T-cell (primary cell): ENCODE data around the gene SIK2. TPM values are rescaled to one million over a fixed set of nuclear protein-coding genes. Genes with fewer than 3 reads are reported as not detected.

Source experiments
- ATAC-seq, 4 experiments: fragments of 200-7000 bp in 3 of 4; fragments of 150-1000 bp in 1 of 4; cut with Tn5 transposase; replicated peaks in 1 of 4; 1 replicate in 3 of 4; 2 replicates in 1 of 4; pipeline ENCODE4 v1.10.0; 2021; ENCODE audit warnings: moderate library complexity in 3 of 4, mild to moderate bottlenecking in 2 of 4, moderate number of reproducible peaks in 1 of 4
- CTCF ChIA-PET, 2 donors: fragments of 300-600 bp; sonication (Branson Sonifier 250); formaldehyde crosslinking; loops; one replicate each; lab custom pipeline; 2022; ENCODE audit warnings: antibody characterized with exemption in 2 of 2; lab: Charles Lee
- POLR2A ChIA-PET, 2 donors: fragments of 300-600 bp; sonication (Branson Sonifier 250); formaldehyde crosslinking; loops; one replicate each; lab custom pipeline; 2022; ENCODE audit warnings: antibody characterized with exemption in 2 of 2; lab: Charles Lee
- DNase-seq, 35 experiments: peaks; one replicate each; pipeline versions ENCODE4 v3.0.0 to v3.0.0-alpha.2; 2013 to 2023
- H3K27ac ChIP-seq: one replicate; pipeline ENCODE4 v1.5.1; 2013; ENCODE audit warnings: low read length
- H3K27me3 ChIP-seq, 2 experiments: replicated peaks in 1 of 2; 1 replicate in 1 of 2; 2 replicates in 1 of 2; pipeline versions ENCODE4 v1.6.1 to v1.7.0; 2013; ENCODE audit warnings: low read length in 1 of 2, mixed read lengths in 1 of 2; ENCODE audit not compliant: control insufficient read depth in 2 of 2, insufficient read depth in 2 of 2; ENCODE audit errors: extremely low read depth in 1 of 2
- H3K36me3 ChIP-seq, 2 donors: 1 replicate in 1 of 2; 2 replicates in 1 of 2; pipeline versions ENCODE4 v1.6.1 to v1.7.0; 2013; ENCODE audit warnings: low read length in 1 of 2; ENCODE audit not compliant: control insufficient read depth in 2 of 2, insufficient read depth in 1 of 2; ENCODE audit errors: extremely low read depth in 1 of 2
- H3K4me1 ChIP-seq, 2 experiments: 1 replicate in 1 of 2; 2 replicates in 1 of 2; pipeline versions ENCODE4 v1.6.1 to v1.7.0; 2013; ENCODE audit warnings: low read length in 2 of 2, mixed read lengths in 1 of 2; ENCODE audit not compliant: insufficient read depth in 2 of 2, control insufficient read depth in 1 of 2; ENCODE audit errors: extremely low read depth in 1 of 2
- H3K4me3 ChIP-seq, 2 donors: 1 replicate in 1 of 2; 2 replicates in 1 of 2; pipeline versions ENCODE4 v1.5.1 to v1.7.0; 2013; ENCODE audit warnings: mild to moderate bottlenecking in 2 of 2, low read length in 1 of 2, moderate library complexity in 1 of 2; ENCODE audit not compliant: control insufficient read depth in 1 of 2; ENCODE audit errors: extremely low read depth in 1 of 2
- H3K9me3 ChIP-seq: 2 replicates; pipeline ENCODE4 v1.7.0; 2013
- H3K27ac Mint-ChIP-seq, 2 donors: one replicate each; pipeline ENCODE4 v1.8.0; 2020 to 2021; ENCODE audit warnings: mild to moderate bottlenecking in 2 of 2, mixed read lengths in 2 of 2
- H3K27me3 Mint-ChIP-seq, 2 donors: one replicate each; pipeline ENCODE4 v1.8.0; 2021 to 2022; ENCODE audit warnings: mixed read lengths in 2 of 2
- H3K36me3 Mint-ChIP-seq: one replicate; pipeline ENCODE4 v1.8.0; 2021; ENCODE audit warnings: mixed read lengths
- H3K4me1 Mint-ChIP-seq, 3 donors: one replicate each; pipeline ENCODE4 v1.8.0; 2020 to 2022; ENCODE audit warnings: mixed read lengths in 3 of 3, mild to moderate bottlenecking in 1 of 3
- H3K4me3 Mint-ChIP-seq, 3 donors: one replicate each; pipeline ENCODE4 v1.8.0; 2020 to 2022; ENCODE audit warnings: mild to moderate bottlenecking in 3 of 3, mixed read lengths in 3 of 3, moderate library complexity in 3 of 3
- H3K9me3 Mint-ChIP-seq, 3 donors: one replicate each; pipeline ENCODE4 v1.8.0; 2020 to 2022; ENCODE audit warnings: mixed read lengths in 3 of 3
- WGBS: methylation state at CpG from one replicate; pipeline ENCODE4 v1.1.5; 2013; ENCODE audit warnings: missing lambda C conversion rate; ENCODE audit not compliant: insufficient coverage; 5-methylcytosine and 5-hydroxymethylcytosine counted together
- total RNA-seq, 35 experiments: library from RNA in 6 of 35; stranded (reverse) in 6 of 35; fragments of 120-200 nt in 1 of 35; gene quantifications; one replicate each; pipeline versions ENCODE4 v1.2.1 to v1.2.4 and lab custom pipeline; 2013 to 2026

Gene SIK2
- total RNA-seq, 5 donors from 2014 or later (not counting 1 experiment from before 2014, with no cell fraction given): 6.0 to 11.4 (median 9.1) TPM

DNA sequence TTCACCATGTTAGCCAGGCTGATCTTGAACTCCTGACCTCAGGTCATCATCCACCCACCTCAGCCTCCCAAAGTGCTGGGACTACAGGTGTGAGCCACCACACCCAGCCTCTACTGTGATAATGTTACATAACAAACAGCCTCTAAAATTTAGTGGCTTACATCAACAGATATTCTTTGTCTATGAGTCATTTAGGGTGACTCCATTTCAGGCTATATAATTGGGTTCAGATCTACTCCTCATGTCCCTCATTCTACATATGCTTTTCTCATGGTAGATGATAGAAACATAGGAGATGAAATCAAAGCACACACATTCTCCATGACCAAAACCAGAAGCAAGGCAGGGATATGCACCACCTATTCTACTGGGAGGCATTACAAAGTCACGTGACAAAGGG lies 72.7 kb downstream of the SIK2 start:
- Histone ChIP-seq H3K27me3 (no peaks in the 10 kb centered on the region), H3K27ac (no peak overlapping the region), H3K4me3 (no peak overlapping the region), H3K9me3 (no peaks in the 10 kb centered on the region), H3K36me3 (peaks cover 0 to 11% of the 10 kb centered on the region in 2 donors), H3K4me1 (no peaks in the 10 kb centered on the region)
- Mint-ChIP-seq H3K36me3 (peaks cover 50% of the 10 kb centered on the region), H3K4me3 (no peak overlapping the region), H3K9me3 (no peaks in the 10 kb centered on the region), H3K4me1 (no peaks in the 10 kb centered on the region), H3K27me3 (no peaks in the 10 kb centered on the region), H3K27ac (no peak overlapping the region)
- no CpG with 5 or more reads among the region's 1 CpG for WGBS
- ChIA-PET POLR2A (no interaction called here), CTCF (no interaction called here)
- ATAC-seq: no peak
- no peak for DNase-seq

DNA sequence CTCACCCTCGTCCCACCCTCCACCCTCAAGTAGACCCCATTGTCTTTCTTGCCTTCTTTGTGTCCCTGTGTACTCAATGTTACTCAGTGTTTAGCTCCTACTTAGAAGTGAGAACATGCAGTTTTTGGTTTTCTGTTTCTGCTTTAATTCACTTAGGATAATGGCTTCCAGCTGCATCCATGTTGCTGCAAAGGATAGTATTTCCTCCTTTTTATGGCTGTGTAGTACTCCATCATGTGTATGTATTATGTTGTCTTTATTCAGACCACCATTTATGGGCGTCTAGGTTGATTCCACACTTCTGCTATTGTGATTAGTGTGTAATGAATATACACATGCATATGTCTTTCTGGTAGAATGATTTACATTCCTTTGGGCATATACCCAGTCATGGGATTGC lies 73.6 kb downstream of the SIK2 start:
- ATAC-seq: no peak
- no CpG with 5 or more reads among the region's 2 CpGs for WGBS
- no peaks in the 10 kb centered on the region for H3K9me3 ChIP-seq
- DNase-seq: no peak
- H3K4me1 Mint-ChIP-seq: peaks cover 0 to 1% (median 0%) of the 10 kb centered on the region in 3 donors
- no peak overlapping the region for H3K27ac Mint-ChIP-seq
- H3K36me3 ChIP-seq: peaks cover 0 to 11% of the 10 kb centered on the region in 2 donors
- ChIA-PET POLR2A (interaction anchor here in 1 of 2 donors (0.6 kb wide), 1 partner anchor 28 kb away, joined by 3 read pairs; no protein-coding TSS in a partner anchor), CTCF (interaction anchor here in 1 of 2 donors (0.8 kb wide), 1 partner anchor 92 kb away, joined by 3 read pairs; no protein-coding TSS in a partner anchor)
- H3K4me3 ChIP-seq: no peak overlapping the region
- no peaks in the 10 kb centered on the region for H3K4me1 ChIP-seq
- H3K4me3 Mint-ChIP-seq: no peak overlapping the region
- H3K27ac ChIP-seq: no peak overlapping the region
- H3K36me3 Mint-ChIP-seq: peaks cover 47% of the 10 kb centered on the region
- no peaks in the 10 kb centered on the region for H3K27me3 ChIP-seq
- no peaks in the 10 kb centered on the region for H3K27me3 Mint-ChIP-seq
- no peaks in the 10 kb centered on the region for H3K9me3 Mint-ChIP-seq

DNA sequence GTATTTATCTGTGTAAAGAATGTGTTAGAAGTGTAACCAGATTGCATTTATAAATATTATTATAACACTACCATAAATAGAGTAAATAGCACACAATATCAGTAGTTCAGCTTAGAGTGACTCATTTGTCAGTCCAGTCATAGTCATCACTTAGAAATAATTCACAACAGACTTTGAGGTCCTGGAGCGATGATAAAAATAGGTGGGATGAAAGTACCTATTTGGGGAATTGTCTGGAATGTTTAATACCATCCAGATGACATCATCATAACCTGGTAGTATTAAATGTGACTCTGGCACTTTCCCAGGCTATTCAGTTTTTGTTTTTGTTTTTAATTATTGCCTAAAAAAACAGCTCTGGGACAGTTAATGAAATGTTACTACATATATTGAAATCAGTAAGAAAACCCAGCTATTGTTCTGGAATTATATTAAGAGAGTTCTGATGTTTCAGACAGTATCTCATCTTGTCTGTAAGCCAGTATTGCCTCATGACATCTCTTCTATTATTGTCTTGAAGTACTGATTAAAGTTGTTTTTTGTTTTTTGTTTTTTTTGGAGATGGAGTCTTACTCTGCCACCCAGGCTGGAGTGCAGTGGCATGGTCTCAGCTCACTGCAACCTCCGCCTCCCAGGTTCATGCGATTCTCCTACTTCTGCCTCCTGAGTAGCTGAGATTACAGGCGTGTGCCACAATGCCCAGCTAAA lies 74.8 kb downstream of the SIK2 start:
- no peaks in the 10 kb centered on the region for H3K4me1 ChIP-seq
- Mint-ChIP-seq H3K9me3 (no peaks in the 10 kb centered on the region), H3K27ac (no peak overlapping the region), H3K4me1 (peaks cover 0 to 2% (median 0%) of the 10 kb centered on the region in 3 donors), H3K4me3 (no peak overlapping the region), H3K36me3 (peaks cover 38% of the 10 kb centered on the region), H3K27me3 (no peaks in the 10 kb centered on the region)
- H3K9me3 ChIP-seq: no peaks in the 10 kb centered on the region
- H3K27ac ChIP-seq: no peak overlapping the region
- H3K27me3 ChIP-seq: no peaks in the 10 kb centered on the region
- peaks cover 0 to 2% of the 10 kb centered on the region in 2 donors for H3K36me3 ChIP-seq
- ChIA-PET POLR2A (interaction anchor here (0.6 to 0.7 kb wide), 2 partner anchors 49 to 102 kb away, joined by 3 read pairs; no protein-coding TSS in a partner anchor), CTCF (interaction anchor here in 1 of 2 donors (0.6 kb wide), 1 partner anchor 78 kb away, joined by 7 read pairs; no protein-coding TSS in a partner anchor)
- WGBS: no CpG with 5 or more reads among the region's 4 CpGs
- no peak for DNase-seq
- H3K4me3 ChIP-seq: no peak overlapping the region
- ATAC-seq: no peak

DNA sequence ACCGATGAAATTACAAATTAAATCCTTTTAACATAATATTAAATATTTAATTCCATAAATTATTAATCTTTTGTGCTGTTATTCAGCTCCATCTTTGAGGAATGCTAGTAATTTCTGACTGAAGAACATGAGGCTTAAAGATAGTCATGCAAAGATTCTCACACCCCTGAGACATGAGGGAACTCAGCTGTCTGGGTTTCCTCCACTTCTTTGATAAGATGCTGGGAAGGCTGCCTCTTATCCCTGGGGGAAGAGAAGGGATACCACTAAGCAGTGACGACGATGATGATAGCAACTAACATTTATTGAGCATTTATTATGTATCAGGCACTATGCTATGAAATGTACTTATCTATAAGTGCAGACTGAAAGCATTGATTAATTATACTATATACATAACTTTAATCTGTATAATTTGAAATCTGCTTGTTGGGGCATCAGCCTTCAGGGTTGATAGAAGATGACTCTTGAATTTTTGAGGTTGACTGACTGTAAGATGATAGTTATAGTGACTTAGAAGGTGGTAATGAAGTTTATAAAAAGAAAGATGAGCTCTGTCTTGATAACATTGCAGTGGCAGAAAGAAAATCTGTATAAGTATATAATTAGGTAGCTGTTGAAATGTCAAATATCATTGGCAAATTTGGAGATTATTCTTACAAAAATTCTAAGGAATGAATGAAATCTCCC lies 78.4 kb downstream of the SIK2 start:
- no peak overlapping the region for H3K27ac Mint-ChIP-seq
- WGBS: no CpG with 5 or more reads among the region's 3 CpGs
- peaks cover 0 to 2% (median 0%) of the 10 kb centered on the region in 3 donors for H3K4me1 Mint-ChIP-seq
- H3K36me3 Mint-ChIP-seq: peaks cover 24% of the 10 kb centered on the region
- CTCF ChIA-PET: interaction anchor here in 1 of 2 donors (0.7 kb wide), 1 partner anchor 134 kb away, joined by 3 read pairs; no protein-coding TSS in a partner anchor
- Histone ChIP-seq H3K27ac (no peak overlapping the region), H3K27me3 (no peaks in the 10 kb centered on the region), H3K4me3 (no peak overlapping the region), H3K4me1 (no peaks in the 10 kb centered on the region), H3K36me3 (peaks cover 0 to 2% of the 10 kb centered on the region in 2 donors), H3K9me3 (no peaks in the 10 kb centered on the region)
- no peak for ATAC-seq
- H3K4me3 Mint-ChIP-seq: no peak overlapping the region
- H3K27me3 Mint-ChIP-seq: no peaks in the 10 kb centered on the region
- POLR2A ChIA-PET: interaction anchor here in 1 of 2 donors (0.6 kb wide), 1 partner anchor 53 kb away, joined by 4 read pairs; no protein-coding TSS in a partner anchor
- no peak for DNase-seq
- no peaks in the 10 kb centered on the region for H3K9me3 Mint-ChIP-seq

DNA sequence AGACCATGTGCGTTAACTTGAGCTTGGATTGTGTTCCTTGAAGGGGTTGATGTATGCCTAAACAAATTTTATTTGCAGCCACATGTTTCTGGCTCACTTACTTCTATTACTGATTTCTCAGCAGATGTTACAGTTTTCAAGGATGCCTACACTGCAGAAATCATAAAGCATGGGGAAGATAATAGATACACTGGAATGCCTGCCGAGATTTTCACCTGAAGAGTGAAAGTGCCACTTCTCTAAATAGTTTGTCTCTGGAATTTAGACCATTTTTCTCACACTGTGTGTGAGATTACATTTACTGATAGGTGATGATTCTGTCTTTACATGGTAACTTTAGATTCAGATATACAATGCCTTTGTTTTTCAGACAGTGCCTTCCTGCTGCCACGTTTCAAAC lies 81.6 kb downstream of the SIK2 start:
- Mint-ChIP-seq H3K4me3 (no peak overlapping the region), H3K9me3 (no peaks in the 10 kb centered on the region), H3K27me3 (no peaks in the 10 kb centered on the region), H3K4me1 (peaks cover 0 to 2% (median 0%) of the 10 kb centered on the region in 3 donors), H3K36me3 (peaks cover 24% of the 10 kb centered on the region), H3K27ac (no peak overlapping the region)
- ATAC-seq: no peak
- no CpG with 5 or more reads among the region's 3 CpGs for WGBS
- H3K36me3 ChIP-seq: peaks cover 0 to 8% of the 10 kb centered on the region in 2 donors
- ChIA-PET CTCF (interaction anchor here in 1 of 2 donors (1.2 kb wide), 1 partner anchor 8 kb away, joined by 3 read pairs; no protein-coding TSS in a partner anchor), POLR2A (no interaction called here)
- H3K27ac ChIP-seq: no peak overlapping the region
- no peaks in the 10 kb centered on the region for H3K27me3 ChIP-seq
- no peak overlapping the region for H3K4me3 ChIP-seq
- no peaks in the 10 kb centered on the region for H3K9me3 ChIP-seq
- H3K4me1 ChIP-seq: no peaks in the 10 kb centered on the region
- no peak for DNase-seq

DNA sequence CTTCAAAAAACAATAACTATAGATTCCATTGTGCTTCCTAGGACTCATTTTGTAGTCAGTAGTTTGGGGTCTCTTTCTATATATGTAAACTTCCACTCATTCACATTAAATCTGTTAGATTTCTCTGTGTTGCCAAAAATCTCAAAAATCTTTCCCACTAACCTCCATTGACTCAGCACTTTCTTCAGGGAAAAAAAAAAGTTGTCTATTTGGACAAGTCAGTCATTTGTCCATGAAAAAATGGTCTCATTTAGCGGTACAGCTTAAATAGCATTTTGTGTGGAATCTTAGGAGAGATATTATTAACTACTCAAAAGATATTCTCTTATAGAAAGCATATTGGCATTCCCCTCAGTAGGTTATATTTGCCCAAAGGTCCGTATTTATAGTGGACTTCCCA lies 82.0 kb downstream of the SIK2 start:
- no peak overlapping the region for H3K4me3 ChIP-seq
- ATAC-seq (no peak), DNase-seq (no peak)
- no peaks in the 10 kb centered on the region for H3K4me1 ChIP-seq
- CTCF ChIA-PET: interaction anchor here (0.7 to 1.2 kb wide), 2 partner anchors 7 to 10 kb away, joined by 3 read pairs; no protein-coding TSS in a partner anchor
- Mint-ChIP-seq H3K4me1 (peaks cover 0 to 2% (median 0%) of the 10 kb centered on the region in 3 donors), H3K27ac (no peak overlapping the region), H3K4me3 (no peak overlapping the region), H3K36me3 (peaks cover 28% of the 10 kb centered on the region), H3K9me3 (no peaks in the 10 kb centered on the region), H3K27me3 (no peaks in the 10 kb centered on the region)
- no peaks in the 10 kb centered on the region for H3K27me3 ChIP-seq
- peaks cover 0 to 8% of the 10 kb centered on the region in 2 donors for H3K36me3 ChIP-seq
- no peak overlapping the region for H3K27ac ChIP-seq
- H3K9me3 ChIP-seq: no peaks in the 10 kb centered on the region
- WGBS: 86% methylated on average over 1 of the region's 2 CpGs
- POLR2A ChIA-PET: no interaction called here
